Measurements from ENCODE around the gene KCNQ2. TPM values are rescaled to one million over a fixed set of nuclear protein-coding genes. Genes with fewer than 3 reads are reported as not detected.

Gene KCNQ2
- total and polyA plus RNA-seq, 9 donors = not detected

- H3K9me3 ChIP-seq = no peaks in the 10 kb centered on the region
- TF ChIP-seq, protein P1, sequence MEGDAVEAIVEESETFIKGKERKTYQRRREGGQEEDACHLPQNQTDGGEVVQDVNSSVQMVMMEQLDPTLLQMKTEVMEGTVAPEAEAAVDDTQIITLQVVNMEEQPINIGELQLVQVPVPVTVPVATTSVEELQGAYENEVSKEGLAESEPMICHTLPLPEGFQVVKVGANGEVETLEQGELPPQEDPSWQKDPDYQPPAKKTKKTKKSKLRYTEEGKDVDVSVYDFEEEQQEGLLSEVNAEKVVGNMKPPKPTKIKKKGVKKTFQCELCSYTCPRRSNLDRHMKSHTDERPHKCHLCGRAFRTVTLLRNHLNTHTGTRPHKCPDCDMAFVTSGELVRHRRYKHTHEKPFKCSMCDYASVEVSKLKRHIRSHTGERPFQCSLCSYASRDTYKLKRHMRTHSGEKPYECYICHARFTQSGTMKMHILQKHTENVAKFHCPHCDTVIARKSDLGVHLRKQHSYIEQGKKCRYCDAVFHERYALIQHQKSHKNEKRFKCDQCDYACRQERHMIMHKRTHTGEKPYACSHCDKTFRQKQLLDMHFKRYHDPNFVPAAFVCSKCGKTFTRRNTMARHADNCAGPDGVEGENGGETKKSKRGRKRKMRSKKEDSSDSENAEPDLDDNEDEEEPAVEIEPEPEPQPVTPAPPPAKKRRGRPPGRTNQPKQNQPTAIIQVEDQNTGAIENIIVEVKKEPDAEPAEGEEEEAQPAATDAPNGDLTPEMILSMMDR (IDR thresholded peaks at IDR 0.05) = no peak
- TF ChIP-seq POLR2A (IDR thresholded peaks at IDR 0.05) (no peak), EP300 (IDR thresholded peaks at IDR 0.05) (no peak)
- no peak for DNase-seq
- H3K4me1 ChIP-seq (ENCODE audit: insufficient read depth) = no peaks in the 10 kb centered on the region
- H3K27ac ChIP-seq = no peak overlapping the region
- H3K27me3 ChIP-seq = peaks cover 2% of the 10 kb centered on the region
- intact Hi-C loops (cut with DNase I) = no loop called here
- 0 to 2% (median 0%) methylated on average over 4 to 27 of the region's 27 CpGs for WGBS, 3 donors
- H3K36me3 ChIP-seq = no peaks in the 10 kb centered on the region
- H3K4me3 ChIP-seq = no peak overlapping the region
Measured at GRCh38 chr20:63471717-63471980, 806 bp downstream of the KCNQ2 start.

DNA sequence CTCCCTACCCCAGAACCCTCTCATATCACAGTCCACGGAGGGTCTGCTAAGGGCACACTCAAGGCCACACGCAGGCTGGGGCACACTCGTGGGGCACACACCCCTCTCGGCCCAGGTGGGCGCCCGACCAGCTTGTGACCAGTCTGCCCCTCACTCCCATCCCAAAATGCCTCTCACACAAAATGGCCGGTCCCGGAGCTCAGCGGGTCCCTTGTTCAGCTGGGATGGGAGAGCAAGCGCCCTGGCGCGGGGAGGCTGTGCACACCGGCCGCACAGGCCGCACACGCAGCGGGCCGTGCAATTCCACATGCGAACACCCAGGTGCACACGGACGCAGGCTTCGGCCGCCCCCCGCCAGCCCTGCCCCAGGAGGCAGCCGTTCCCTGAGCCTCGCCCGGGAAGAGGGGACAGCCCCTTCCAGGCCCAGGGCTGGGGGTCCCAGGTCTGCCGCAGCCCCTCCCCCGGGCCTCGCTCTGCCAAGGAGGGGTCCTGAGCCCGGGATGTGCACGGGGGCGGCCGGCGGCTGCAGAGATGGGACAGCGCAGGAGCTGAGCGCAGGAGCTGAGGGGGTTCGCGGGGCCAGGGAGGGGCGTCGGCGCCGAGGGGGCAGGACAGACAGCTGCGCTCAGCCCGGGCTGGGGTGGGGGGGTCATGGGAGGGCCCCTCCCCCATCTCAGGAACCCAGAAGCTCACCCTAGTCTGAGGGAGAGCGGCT, 1.3 kb downstream of the KCNQ2 start:
- intact Hi-C loops (cut with DNase I) = no loop called here
- no peaks in the 10 kb centered on the region for H3K9me3 ChIP-seq

GRCh38 chr20:63470410-63470809, 2.0 kb downstream of the KCNQ2 start:
- 61 to 66% (median 64%) methylated on average over 10 of the region's 10 CpGs for WGBS, 3 donors
- no peaks in the 10 kb centered on the region for H3K36me3 ChIP-seq
- no peak overlapping the region for H3K4me3 ChIP-seq
- intact Hi-C loops (cut with DNase I) = no loop called here
- H3K27me3 ChIP-seq = peaks cover 2% of the 10 kb centered on the region
- TF ChIP-seq, protein P1 (IDR thresholded peaks at IDR 0.05) = no peak
- TF ChIP-seq POLR2A (IDR thresholded peaks at IDR 0.05) (no peak), EP300 (IDR thresholded peaks at IDR 0.05) (no peak)
- no peak for DNase-seq
- no peaks in the 10 kb centered on the region for H3K9me3 ChIP-seq
- no peak overlapping the region for H3K27ac ChIP-seq
- H3K4me1 ChIP-seq (ENCODE audit: insufficient read depth) = no peaks in the 10 kb centered on the region

More for the DNA sequence above, 1.3 kb downstream of the KCNQ2 start:
- H3K4me1 ChIP-seq (ENCODE audit: insufficient read depth) = no peaks in the 10 kb centered on the region
- TF ChIP-seq, protein P1 (IDR thresholded peaks at IDR 0.05) = no peak
- 6 to 15% (median 7%) methylated on average over 39 to 46 of the region's 46 CpGs for WGBS, 3 donors
- no peak for DNase-seq
- H3K27ac ChIP-seq = no peak overlapping the region
- H3K4me3 ChIP-seq = no peak overlapping the region
- H3K36me3 ChIP-seq = no peaks in the 10 kb centered on the region
- H3K27me3 ChIP-seq = peaks cover 2% of the 10 kb centered on the region

DNA sequence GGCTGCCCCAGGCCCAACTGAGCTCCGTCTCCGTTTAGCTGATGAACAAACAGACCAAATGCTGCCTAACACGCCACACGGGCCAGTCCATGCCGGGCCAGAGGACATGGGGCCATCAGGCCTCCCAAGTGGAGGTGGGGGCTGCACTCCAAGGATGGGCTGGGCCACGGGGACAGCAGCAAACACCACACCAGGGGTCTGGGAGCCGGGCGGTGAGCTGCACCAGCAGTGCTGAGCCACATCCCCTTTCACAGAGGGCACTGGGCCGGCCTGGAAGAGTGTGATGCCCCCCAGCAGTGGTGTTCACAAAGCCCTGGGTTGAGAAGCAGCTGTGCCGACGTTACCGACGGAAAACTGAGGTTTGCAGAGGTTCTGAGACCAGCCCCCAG, 2.7 kb downstream of the KCNQ2 start:
- TF ChIP-seq POLR2A (IDR thresholded peaks at IDR 0.05) (no peak), EP300 (IDR thresholded peaks at IDR 0.05) (no peak)
- TF ChIP-seq, protein P1 (IDR thresholded peaks at IDR 0.05) = no peak
- H3K27ac ChIP-seq = no peak overlapping the region
- peaks cover 2% of the 10 kb centered on the region for H3K27me3 ChIP-seq

More for the DNA sequence above, 2.7 kb downstream of the KCNQ2 start:
- H3K4me3 ChIP-seq = no peak overlapping the region
- no peaks in the 10 kb centered on the region for H3K36me3 ChIP-seq
- H3K9me3 ChIP-seq = no peaks in the 10 kb centered on the region
- DNase-seq = no peak
- intact Hi-C loops (cut with DNase I) = no loop called here
- H3K4me1 ChIP-seq (ENCODE audit: insufficient read depth) = no peaks in the 10 kb centered on the region
- 67 to 72% (median 72%) methylated on average over 13 of the region's 13 CpGs for WGBS, 3 donors

Measured in ovary (tissue), 9 donors.